ENCODE results near the gene RBM45.

Gene RBM45

GRCh38 chr2:178084273-178084672 lies 28.0 kb upstream of the RBM45 start:
- TF ChIP-seq CTCF (IDR thresholded peaks at IDR 0.05; ENCODE audit: insufficient read depth, low read length, poor library complexity, severe bottlenecking) (no peak), EZH2phosphoT487 (conservative IDR thresholded peaks at IDR 0.05; ENCODE audit: low read length) (no peak)
- Histone ChIP-seq H3K9me3 (ENCODE audit: insufficient read depth, low read length) (no peaks in the 10 kb centered on the region), H3K4me2 (ENCODE audit: low read depth, low read length, poor library complexity, severe bottlenecking) (no peak overlapping the region), H3K9ac (ENCODE audit: low read length) (no peak overlapping the region), H3K4me3 (ENCODE audit: insufficient read depth, low read length, poor library complexity, severe bottlenecking) (no peak overlapping the region), H3K27me3 (ENCODE audit: low read length) (no peaks in the 10 kb centered on the region), H4K20me1 (ENCODE audit: low read depth, low read length) (no peaks in the 10 kb centered on the region), H3K9me2 (replicated peaks; ENCODE audit: insufficient read depth, low read length) (no peaks in the 10 kb centered on the region), H3K27ac (ENCODE audit: low read depth, low read length) (no peak overlapping the region), H3K79me2 (ENCODE audit: insufficient read depth, low read length) (no peaks in the 10 kb centered on the region), H2AFZ (ENCODE audit: low read depth, low read length, severe bottlenecking) (no peak overlapping the region), H3K36me3 (ENCODE audit: low read length) (no peaks in the 10 kb centered on the region), H3F3A (ENCODE audit: insufficient read depth) (no peaks in the 10 kb centered on the region)

GRCh38 chr2:178088774-178089270 lies 23.4 kb upstream of the RBM45 start:
- Histone ChIP-seq H4K20me1 (ENCODE audit: low read depth, low read length) (no peaks in the 10 kb centered on the region), H3K9me3 (ENCODE audit: insufficient read depth, low read length) (no peaks in the 10 kb centered on the region), H3K36me3 (ENCODE audit: low read length) (no peaks in the 10 kb centered on the region), H3F3A (ENCODE audit: insufficient read depth) (no peaks in the 10 kb centered on the region), H3K9ac (ENCODE audit: low read length) (no peak overlapping the region), H2AFZ (ENCODE audit: low read depth, low read length, severe bottlenecking) (no peak overlapping the region), H3K4me3 (ENCODE audit: insufficient read depth, low read length, poor library complexity, severe bottlenecking) (no peak overlapping the region), H3K27me3 (ENCODE audit: low read length) (no peaks in the 10 kb centered on the region), H3K9me2 (replicated peaks; ENCODE audit: insufficient read depth, low read length) (no peaks in the 10 kb centered on the region), H3K27ac (ENCODE audit: low read depth, low read length) (no peak overlapping the region), H3K79me2 (ENCODE audit: insufficient read depth, low read length) (no peaks in the 10 kb centered on the region), H3K4me2 (ENCODE audit: low read depth, low read length, poor library complexity, severe bottlenecking) (no peak overlapping the region)
- TF ChIP-seq CTCF (IDR thresholded peaks at IDR 0.05; ENCODE audit: insufficient read depth, low read length, poor library complexity, severe bottlenecking): no peak
- no peak for TF ChIP-seq EZH2phosphoT487 (conservative IDR thresholded peaks at IDR 0.05; ENCODE audit: low read length)

- no peaks in the 10 kb centered on the region for H3K9me3 ChIP-seq (ENCODE audit: insufficient read depth, low read length)
- H2AFZ ChIP-seq (ENCODE audit: low read depth, low read length, severe bottlenecking): no peak overlapping the region
- no peak overlapping the region for H3K27ac ChIP-seq (ENCODE audit: low read depth, low read length)
- H3K36me3 ChIP-seq (ENCODE audit: low read length): no peaks in the 10 kb centered on the region
- no peaks in the 10 kb centered on the region for H3K79me2 ChIP-seq (ENCODE audit: insufficient read depth, low read length)
- no peak overlapping the region for H3K4me3 ChIP-seq (ENCODE audit: insufficient read depth, low read length, poor library complexity, severe bottlenecking)
- no peaks in the 10 kb centered on the region for H3F3A ChIP-seq (ENCODE audit: insufficient read depth)
- TF ChIP-seq EZH2phosphoT487 (conservative IDR thresholded peaks at IDR 0.05; ENCODE audit: low read length) (no peak), CTCF (IDR thresholded peaks at IDR 0.05; ENCODE audit: insufficient read depth, low read length, poor library complexity, severe bottlenecking) (no peak)
- no peaks in the 10 kb centered on the region for H3K27me3 ChIP-seq (ENCODE audit: low read length)
- no peaks in the 10 kb centered on the region for H3K9me2 ChIP-seq (replicated peaks; ENCODE audit: insufficient read depth, low read length)
- no peak overlapping the region for H3K9ac ChIP-seq (ENCODE audit: low read length)
- H3K4me2 ChIP-seq (ENCODE audit: low read depth, low read length, poor library complexity, severe bottlenecking): no peak overlapping the region
- no peaks in the 10 kb centered on the region for H4K20me1 ChIP-seq (ENCODE audit: low read depth, low read length)
Observed at GRCh38 chr2:178093471-178093870, 18.8 kb upstream of the RBM45 start.

Data from SU-DHL-6 (cell line).